Measurements from ENCODE around the gene RIN3.

RIN3 gene

GRCh38 chr14:92542766-92543554 lies 29.4 kb downstream of the RIN3 start:
- Mint-ChIP-seq H3K27me3 (no peaks in the 10 kb centered on the region), H3K36me3 (no peaks in the 10 kb centered on the region)

DNA sequence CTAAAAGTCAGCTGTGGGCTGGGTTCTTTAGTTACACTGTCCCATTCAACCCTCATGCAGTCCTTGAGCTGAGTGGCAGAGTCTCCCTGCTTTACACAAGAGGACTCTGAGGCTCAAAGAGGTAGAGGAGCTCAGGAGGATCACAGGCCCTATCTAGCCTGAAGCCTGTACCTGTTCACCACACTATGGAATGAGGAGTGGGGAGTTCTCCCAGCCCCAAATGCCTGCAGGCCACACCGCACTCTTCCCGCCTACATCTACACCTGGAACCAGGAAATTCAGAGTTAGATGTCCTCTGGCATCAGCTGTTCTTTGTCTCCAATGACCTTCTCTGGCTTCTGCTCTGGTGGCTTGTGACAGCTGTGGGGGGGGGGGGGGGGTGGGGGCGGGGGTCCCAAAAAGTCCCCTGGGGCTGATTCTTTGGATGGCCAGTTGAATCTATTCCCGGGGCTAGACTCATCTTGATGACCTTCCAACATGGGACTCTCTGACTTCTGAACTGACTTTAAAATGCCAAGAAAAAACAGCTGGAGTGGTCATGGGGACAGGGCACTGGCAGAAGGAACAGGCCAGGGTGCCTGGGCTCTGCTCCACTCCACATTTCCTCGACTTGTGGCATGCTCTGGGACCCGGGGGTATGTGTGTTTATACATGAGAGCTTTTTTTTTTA lies 30.6 kb downstream of the RIN3 start:
- Mint-ChIP-seq H3K4me3 (no peak overlapping the region), H3K27me3 (no peaks in the 10 kb centered on the region), H3K36me3 (no peaks in the 10 kb centered on the region), H3K9me3 (ENCODE audit: low read depth) (no peaks in the 10 kb centered on the region), H3K4me1 (ENCODE audit: low read depth) (peaks cover 52% of the 10 kb centered on the region), H3K27ac (no peak overlapping the region)

More at GRCh38 chr14:92542766-92543554, 29.4 kb downstream of the RIN3 start:
- H3K4me1 Mint-ChIP-seq (ENCODE audit: low read depth), result peaks cover 59% of the 10 kb centered on the region
- H3K9me3 Mint-ChIP-seq (ENCODE audit: low read depth), result no peaks in the 10 kb centered on the region
- H3K4me3 Mint-ChIP-seq, result no peak overlapping the region
- H3K27ac Mint-ChIP-seq, result no peak overlapping the region

GRCh38 chr14:92546347-92547053 lies 32.9 kb downstream of the RIN3 start:
- no peaks in the 10 kb centered on the region for H3K27me3 Mint-ChIP-seq
- peaks cover 45% of the 10 kb centered on the region for H3K4me1 Mint-ChIP-seq (ENCODE audit: low read depth)
- H3K27ac Mint-ChIP-seq, result no peak overlapping the region
- no peaks in the 10 kb centered on the region for H3K9me3 Mint-ChIP-seq (ENCODE audit: low read depth)
- H3K36me3 Mint-ChIP-seq, result peaks cover 6% of the 10 kb centered on the region
- H3K4me3 Mint-ChIP-seq, result no peak overlapping the region

- Mint-ChIP-seq H3K4me3 (no peak overlapping the region), H3K27me3 (no peaks in the 10 kb centered on the region), H3K4me1 (ENCODE audit: low read depth) (peaks cover 44% of the 10 kb centered on the region), H3K27ac (no peak overlapping the region), H3K36me3 (peaks cover 6% of the 10 kb centered on the region), H3K9me3 (ENCODE audit: low read depth) (no peaks in the 10 kb centered on the region)
These were observed 35.7 kb downstream of the RIN3 start for GRCh38 chr14:92549105-92549858.

GRCh38 chr14:92549859-92550230 lies 36.3 kb downstream of the RIN3 start:
- H3K27ac Mint-ChIP-seq, result no peak overlapping the region
- H3K4me3 Mint-ChIP-seq, result no peak overlapping the region
- H3K36me3 Mint-ChIP-seq, result peaks cover 6% of the 10 kb centered on the region
- no peaks in the 10 kb centered on the region for H3K9me3 Mint-ChIP-seq (ENCODE audit: low read depth)
- peaks cover 41% of the 10 kb centered on the region for H3K4me1 Mint-ChIP-seq (ENCODE audit: low read depth)
- no peaks in the 10 kb centered on the region for H3K27me3 Mint-ChIP-seq

- no peaks in the 10 kb centered on the region for H3K27me3 Mint-ChIP-seq
- peak overlapping the region; percentile 3 for H3K4me3 Mint-ChIP-seq
- H3K36me3 Mint-ChIP-seq, result peaks cover 6% of the 10 kb centered on the region
- H3K9me3 Mint-ChIP-seq (ENCODE audit: low read depth), result no peaks in the 10 kb centered on the region
- H3K27ac Mint-ChIP-seq, result peak overlapping the region; percentile 41
- H3K4me1 Mint-ChIP-seq (ENCODE audit: low read depth), result peaks cover 54% of the 10 kb centered on the region
These were observed 37.7 kb downstream of the RIN3 start for GRCh38 chr14:92551044-92551841.

- Mint-ChIP-seq H3K27me3 (no peaks in the 10 kb centered on the region), H3K4me1 (ENCODE audit: low read depth) (peaks cover 59% of the 10 kb centered on the region), H3K4me3 (peak overlapping the region; percentile 3), H3K27ac (peak overlapping the region; percentile 23), H3K36me3 (peaks cover 6% of the 10 kb centered on the region), H3K9me3 (ENCODE audit: low read depth) (no peaks in the 10 kb centered on the region)
These were observed 38.5 kb downstream of the RIN3 start for GRCh38 chr14:92552066-92552465.

DNA sequence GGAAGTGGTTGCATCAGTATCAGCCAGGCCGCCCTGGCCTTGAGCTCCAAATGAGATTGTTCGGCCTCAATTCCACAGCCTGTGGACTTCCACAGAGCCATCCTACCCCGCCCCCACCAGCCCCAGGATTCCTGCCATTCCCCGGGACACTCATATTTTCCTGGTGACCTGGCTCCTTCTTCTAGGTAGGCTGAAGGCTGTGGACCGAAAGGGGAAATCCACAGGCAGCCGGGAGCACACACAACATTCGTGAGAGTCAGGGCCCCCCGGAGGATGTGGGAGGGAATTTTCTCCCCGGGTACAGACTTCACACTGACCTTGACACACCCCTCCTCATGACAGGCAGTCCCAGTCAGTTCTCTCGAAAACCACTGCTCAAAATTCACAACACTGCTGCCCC lies 39.9 kb downstream of the RIN3 start:
- Mint-ChIP-seq H3K4me1 (ENCODE audit: low read depth) (peaks cover 70% of the 10 kb centered on the region), H3K9me3 (ENCODE audit: low read depth) (no peaks in the 10 kb centered on the region), H3K36me3 (peaks cover 8% of the 10 kb centered on the region), H3K4me3 (no peak overlapping the region), H3K27ac (no peak overlapping the region), H3K27me3 (no peaks in the 10 kb centered on the region)

GRCh38 chr14:92555465-92556111 lies 42.0 kb downstream of the RIN3 start:
- peak overlapping the region; percentile 98 for H3K27ac Mint-ChIP-seq
- peak overlapping the region; percentile 59 for H3K4me3 Mint-ChIP-seq
- peaks cover 77% of the 10 kb centered on the region for H3K4me1 Mint-ChIP-seq (ENCODE audit: low read depth)
- peaks cover 15% of the 10 kb centered on the region for H3K36me3 Mint-ChIP-seq
- H3K27me3 Mint-ChIP-seq, result no peaks in the 10 kb centered on the region
- no peaks in the 10 kb centered on the region for H3K9me3 Mint-ChIP-seq (ENCODE audit: low read depth)

- Mint-ChIP-seq H3K4me1 (ENCODE audit: low read depth) (peaks cover 73% of the 10 kb centered on the region), H3K9me3 (ENCODE audit: low read depth) (no peaks in the 10 kb centered on the region), H3K27me3 (no peaks in the 10 kb centered on the region), H3K27ac (peak overlapping the region; percentile 98), H3K4me3 (peak overlapping the region; percentile 59), H3K36me3 (peaks cover 11% of the 10 kb centered on the region)
These were observed 42.7 kb downstream of the RIN3 start for GRCh38 chr14:92556255-92556741.

- Mint-ChIP-seq H3K27ac (peak overlapping the region; percentile 98), H3K9me3 (ENCODE audit: low read depth) (no peaks in the 10 kb centered on the region), H3K4me1 (ENCODE audit: low read depth) (peaks cover 70% of the 10 kb centered on the region), H3K4me3 (peak overlapping the region; percentile 67), H3K27me3 (no peaks in the 10 kb centered on the region), H3K36me3 (peaks cover 12% of the 10 kb centered on the region)
These were observed 43.4 kb downstream of the RIN3 start for GRCh38 chr14:92556863-92557543.

DNA sequence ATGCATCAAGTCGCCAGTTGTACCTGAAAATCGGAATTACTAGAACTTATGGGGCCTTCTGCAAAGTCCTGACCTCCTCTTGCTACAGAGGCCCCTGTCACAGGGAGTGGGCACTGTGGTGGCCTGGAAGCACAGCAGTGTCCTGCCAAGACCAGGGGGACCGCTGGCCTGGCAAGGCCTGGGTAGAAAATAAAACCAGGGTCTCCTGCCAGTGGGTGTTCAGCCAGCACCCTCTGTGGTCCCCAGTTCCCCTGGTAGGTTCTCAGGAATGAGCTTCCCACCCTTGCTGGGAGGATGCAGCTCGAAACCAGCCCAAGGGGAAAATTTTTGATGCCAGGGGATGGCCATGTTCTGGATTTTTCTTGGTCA lies 43.9 kb downstream of the RIN3 start:
- Mint-ChIP-seq H3K4me1 (ENCODE audit: low read depth) (peaks cover 71% of the 10 kb centered on the region), H3K27me3 (no peaks in the 10 kb centered on the region), H3K36me3 (peaks cover 18% of the 10 kb centered on the region), H3K9me3 (ENCODE audit: low read depth) (no peaks in the 10 kb centered on the region), H3K4me3 (peak overlapping the region; percentile 67), H3K27ac (peak overlapping the region; percentile 98)

- Mint-ChIP-seq H3K27me3 (no peaks in the 10 kb centered on the region), H3K4me3 (no peak overlapping the region), H3K9me3 (ENCODE audit: low read depth) (no peaks in the 10 kb centered on the region), H3K36me3 (peaks cover 18% of the 10 kb centered on the region), H3K4me1 (ENCODE audit: low read depth) (peaks cover 74% of the 10 kb centered on the region), H3K27ac (peak overlapping the region; percentile 54)
These were observed 44.7 kb downstream of the RIN3 start for GRCh38 chr14:92558319-92558718.
